ENCODE results near the gene BET1L. TPM values are rescaled to one million over a fixed set of nuclear protein-coding genes. Genes with fewer than 3 reads are reported as not detected.

Gene BET1L, protein sequence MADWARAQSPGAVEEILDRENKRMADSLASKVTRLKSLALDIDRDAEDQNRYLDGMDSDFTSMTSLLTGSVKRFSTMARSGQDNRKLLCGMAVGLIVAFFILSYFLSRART
- 10 to 100 TPM; 46.0 to 53.6 TPM for total RNA-seq
- 10 to 100 TPM; 36.1 to 50.7 (median 40.5) TPM for polyA plus RNA-seq (ENCODE audit: insufficient read length in 6 of 6)
- long read RNA-seq, donor 1, transcript BET1L-203 (4 exons, 2,819 nt) = major isoform, 19 of 21 reads
- long read RNA-seq, donor 1, partial matches to known transcripts = 0 of 21 reads
- long read RNA-seq, donor 1, other reads (novel, unspliced or antisense) = 0 of 21 reads
- long read RNA-seq, donor 2, transcript BET1L-203 (4 exons, 2,819 nt) = major isoform, 11 of 14 reads
- long read RNA-seq, donor 2, partial matches to known transcripts = 0 of 14 reads
- long read RNA-seq, donor 2, other reads (novel, unspliced or antisense) = 0 of 14 reads
- long read RNA-seq, donor 3, transcript BET1L-203 (4 exons, 2,819 nt) = major isoform, 15 of 15 reads
- long read RNA-seq, donor 3, partial matches to known transcripts = 0 of 15 reads
- long read RNA-seq, donor 3, other reads (novel, unspliced or antisense) = 0 of 15 reads
- long read RNA-seq, donor 4, transcript BET1L-203 (4 exons, 2,819 nt) = major isoform, 11 of 21 reads
- long read RNA-seq, donor 4, partial matches to known transcripts = 2 of 21 reads
- long read RNA-seq, donor 4, other reads (novel, unspliced or antisense) = 8 of 21 reads
- long read RNA-seq, donor 5, transcript BET1L-203 (4 exons, 2,819 nt) = major isoform, 12 of 15 reads
- long read RNA-seq, donor 5, partial matches to known transcripts = 0 of 15 reads
- long read RNA-seq, donor 5, other reads (novel, unspliced or antisense) = 0 of 15 reads
- long read RNA-seq, donor 6, transcript BET1L-203 (4 exons, 2,819 nt) = major isoform, 11 of 123 reads
- long read RNA-seq, donor 6, partial matches to known transcripts = 112 of 123 reads
- long read RNA-seq, donor 6, other reads (novel, unspliced or antisense) = 0 of 123 reads
- long read RNA-seq, donor 7, transcript BET1L-203 (4 exons, 2,819 nt) = major isoform, 12 of 13 reads
- long read RNA-seq, donor 7, partial matches to known transcripts = 0 of 13 reads
- long read RNA-seq, donor 7, other reads (novel, unspliced or antisense) = 0 of 13 reads
- long read RNA-seq, donor 8, transcript BET1L-203 (4 exons, 2,819 nt) = major isoform, 18 of 20 reads
- long read RNA-seq, donor 8, partial matches to known transcripts = 0 of 20 reads
- long read RNA-seq, donor 8, other reads (novel, unspliced or antisense) = 0 of 20 reads
- long read RNA-seq, donor 9 = 0 reads
- long read RNA-seq, donor 10, transcript BET1L-203 (4 exons, 2,819 nt) = major isoform, 10 of 15 reads
- long read RNA-seq, donor 10, partial matches to known transcripts = 0 of 15 reads
- long read RNA-seq, donor 10, other reads (novel, unspliced or antisense) = 5 of 15 reads
- long read RNA-seq, donor 11, transcript BET1L-203 (4 exons, 2,819 nt) = major isoform, 7 of 8 reads
- long read RNA-seq, donor 11, partial matches to known transcripts = 0 of 8 reads
- long read RNA-seq, donor 11, other reads (novel, unspliced or antisense) = 0 of 8 reads
- long read RNA-seq, donor 12, transcript BET1L-203 (4 exons, 2,819 nt) = major isoform, 12 of 14 reads
- long read RNA-seq, donor 12, partial matches to known transcripts = 0 of 14 reads
- long read RNA-seq, donor 12, other reads (novel, unspliced or antisense) = 0 of 14 reads

- peak; percentile 91 for ATAC-seq
- peak; percentile 95 to 98 (median 96) for DNase-seq
Measured at GRCh38 chr11:207208-207862, at the start of gene BET1L, which contains the start of gene RIC8A. Gene BET1L (minus strand): TSS chr11:207399. CDS start chr11:207321, 78 bp downstream. Gene RIC8A (plus strand): TSS chr11:207708. CDS start chr11:208855, 1,147 bp downstream.

DNA sequence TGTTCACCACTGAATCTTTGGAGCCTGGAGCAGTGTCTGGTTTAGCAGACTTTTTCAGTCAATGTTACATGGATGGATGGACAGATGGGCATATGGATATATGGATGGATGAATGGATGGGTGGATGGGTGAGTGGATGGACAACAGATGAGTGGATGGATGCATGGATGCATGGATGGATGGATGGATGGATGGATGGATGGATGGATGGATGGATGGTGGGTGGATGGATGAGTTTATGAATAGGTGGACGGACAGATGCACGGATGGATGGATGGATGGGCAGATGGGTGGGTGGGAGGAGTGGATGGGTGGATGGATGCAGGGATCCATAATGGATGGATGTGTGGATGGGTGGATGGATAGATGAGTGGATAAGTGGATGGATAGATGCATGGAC lies 48.6 kb upstream of the BET1L start:
- Histone ChIP-seq H3K4me1 (no peaks in the 10 kb centered on the region), H3K27ac (no peak overlapping the region), H3K4me3 (no peak overlapping the region), H3K36me3 (peaks cover 0 to 32% of the 10 kb centered on the region in 2 donors), H3K9me3 (no peaks in the 10 kb centered on the region), H3K27me3 (no peaks in the 10 kb centered on the region)
- no peak for ATAC-seq
- intact Hi-C loops (cut with DNase I) = no loop called here
- TF ChIP-seq, protein P1, sequence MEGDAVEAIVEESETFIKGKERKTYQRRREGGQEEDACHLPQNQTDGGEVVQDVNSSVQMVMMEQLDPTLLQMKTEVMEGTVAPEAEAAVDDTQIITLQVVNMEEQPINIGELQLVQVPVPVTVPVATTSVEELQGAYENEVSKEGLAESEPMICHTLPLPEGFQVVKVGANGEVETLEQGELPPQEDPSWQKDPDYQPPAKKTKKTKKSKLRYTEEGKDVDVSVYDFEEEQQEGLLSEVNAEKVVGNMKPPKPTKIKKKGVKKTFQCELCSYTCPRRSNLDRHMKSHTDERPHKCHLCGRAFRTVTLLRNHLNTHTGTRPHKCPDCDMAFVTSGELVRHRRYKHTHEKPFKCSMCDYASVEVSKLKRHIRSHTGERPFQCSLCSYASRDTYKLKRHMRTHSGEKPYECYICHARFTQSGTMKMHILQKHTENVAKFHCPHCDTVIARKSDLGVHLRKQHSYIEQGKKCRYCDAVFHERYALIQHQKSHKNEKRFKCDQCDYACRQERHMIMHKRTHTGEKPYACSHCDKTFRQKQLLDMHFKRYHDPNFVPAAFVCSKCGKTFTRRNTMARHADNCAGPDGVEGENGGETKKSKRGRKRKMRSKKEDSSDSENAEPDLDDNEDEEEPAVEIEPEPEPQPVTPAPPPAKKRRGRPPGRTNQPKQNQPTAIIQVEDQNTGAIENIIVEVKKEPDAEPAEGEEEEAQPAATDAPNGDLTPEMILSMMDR (IDR thresholded peaks at IDR 0.05) = no peak
- DNase-seq = no peak

More at GRCh38 chr11:207208-207862, at the start of gene BET1L, which contains the start of gene RIC8A:
- intact Hi-C loops (cut with DNase I) = no loop called here
- TF ChIP-seq, protein P1 (IDR thresholded peaks at IDR 0.05) = no peak
- Histone ChIP-seq H3K9me3 (no peaks in the 10 kb centered on the region), H3K27me3 (no peaks in the 10 kb centered on the region), H3K4me1 (peaks cover 25 to 70% of the 10 kb centered on the region in 2 donors), H3K36me3 (peaks cover 0 to 61% of the 10 kb centered on the region in 2 donors), H3K4me3 (peak within 1 kb of the TSS; percentile 97 to 100), H3K27ac (peak within 1 kb of the TSS; percentile 99 to 100)

- DNase-seq = peak in 2 of 4 donors; percentile 67 to 84
- ATAC-seq = no peak
- TF ChIP-seq, protein P1 (IDR thresholded peaks at IDR 0.05) = no peak
- H3K4me3 ChIP-seq = no peak overlapping the region
- intact Hi-C loops (cut with DNase I) = no loop called here
- H3K4me1 ChIP-seq = no peaks in the 10 kb centered on the region
- H3K36me3 ChIP-seq = peaks cover 0 to 37% of the 10 kb centered on the region in 2 donors
- no peak overlapping the region for H3K27ac ChIP-seq
- H3K9me3 ChIP-seq = no peaks in the 10 kb centered on the region
- H3K27me3 ChIP-seq = no peaks in the 10 kb centered on the region
Measured at GRCh38 chr11:255176-255575, 48.0 kb upstream of the BET1L start.

GRCh38 chr11:253886-254270 lies 46.7 kb upstream of the BET1L start:
- no peak overlapping the region for H3K27ac ChIP-seq
- H3K27me3 ChIP-seq = no peaks in the 10 kb centered on the region
- H3K9me3 ChIP-seq = no peaks in the 10 kb centered on the region
- no peak for DNase-seq
- TF ChIP-seq, protein P1 (IDR thresholded peaks at IDR 0.05) = no peak
- H3K4me1 ChIP-seq = no peaks in the 10 kb centered on the region
- no peak overlapping the region for H3K4me3 ChIP-seq
- ATAC-seq = no peak
- peaks cover 0 to 50% of the 10 kb centered on the region in 2 donors for H3K36me3 ChIP-seq
- intact Hi-C loops (cut with DNase I) = no loop called here
